ENCODE data around the gene CASP8AP2. TPM values are rescaled to one million over a fixed set of nuclear protein-coding genes. Genes with fewer than 3 reads are reported as not detected.
"Not testable (repeated sequence)": the region's sequence is repeated elsewhere in the genome, so short reads cannot be mapped to it uniquely, and the experiment has no call there.

The CASP8AP2 gene
- total RNA-seq, 1 donor from 2014 or later = 23.3 TPM

- peak; percentile 92 for DNase-seq (ENCODE audit: low spot score)
These were observed 10.1 kb upstream of the CASP8AP2 start, which contains the start of gene MDN1 for GRCh38 chr6:89819336-89820130. Gene MDN1, minus strand, starts transcription at chr6:89819794. Its CDS starts 187 bp downstream, at chr6:89819607.

GRCh38 chr6:89826029-89826528, 3.6 kb upstream of the CASP8AP2 start:
- DNase-seq (ENCODE audit: low spot score) = no peak

GRCh38 chr6:89828475-89828987, 1.1 kb upstream of the CASP8AP2 start:
- not testable (repeated sequence) for DNase-seq (ENCODE audit: low spot score)

- no peak for DNase-seq (ENCODE audit: low spot score)
These were observed 650 bp upstream of the CASP8AP2 start for GRCh38 chr6:89828988-89829471.

- no peak for DNase-seq (ENCODE audit: low spot score)
These were observed 610 bp downstream of the CASP8AP2 start for GRCh38 chr6:89830170-89830809.

GRCh38 chr6:89834884-89835792, 5.5 kb downstream of the CASP8AP2 start:
- DNase-seq (ENCODE audit: low spot score) = no peak

- DNase-seq (ENCODE audit: low spot score) = no peak
These were observed 7.1 kb downstream of the CASP8AP2 start for GRCh38 chr6:89836639-89837222.

- no peak for DNase-seq (ENCODE audit: low spot score)
These were observed 10.9 kb downstream of the CASP8AP2 start for GRCh38 chr6:89840538-89840937.

- no peak for DNase-seq (ENCODE audit: low spot score)
These were observed 12.5 kb downstream of the CASP8AP2 start for GRCh38 chr6:89842228-89842627.

- DNase-seq (ENCODE audit: low spot score) = no peak
These were observed 13.4 kb downstream of the CASP8AP2 start for GRCh38 chr6:89843070-89843469.

GRCh38 chr6:89847513-89847912, 17.8 kb downstream of the CASP8AP2 start:
- not testable (repeated sequence) for DNase-seq (ENCODE audit: low spot score)

GRCh38 chr6:89853068-89853467, 23.4 kb downstream of the CASP8AP2 start:
- DNase-seq (ENCODE audit: low spot score) = no peak

GRCh38 chr6:89858041-89858440, 28.4 kb downstream of the CASP8AP2 start:
- no peak for DNase-seq (ENCODE audit: low spot score)

- DNase-seq (ENCODE audit: low spot score) = no peak
These were observed 30.1 kb downstream of the CASP8AP2 start for GRCh38 chr6:89859744-89860143.

- DNase-seq (ENCODE audit: low spot score) = no peak
These were observed 32.6 kb downstream of the CASP8AP2 start for GRCh38 chr6:89862273-89862672.

GRCh38 chr6:89862698-89863097, 33.0 kb downstream of the CASP8AP2 start:
- DNase-seq (ENCODE audit: low spot score) = no peak

GRCh38 chr6:89866024-89866678, 36.5 kb downstream of the CASP8AP2 start:
- no peak for DNase-seq (ENCODE audit: low spot score)

- no peak for DNase-seq (ENCODE audit: low spot score)
These were observed 44.0 kb downstream of the CASP8AP2 start for GRCh38 chr6:89873721-89874120.

GRCh38 chr6:89874438-89874837, 44.8 kb downstream of the CASP8AP2 start:
- no peak for DNase-seq (ENCODE audit: low spot score)

- DNase-seq (ENCODE audit: low spot score) = no peak
These were observed 56.9 kb downstream of the CASP8AP2 start for GRCh38 chr6:89886378-89887120.
